Fibroblast of lung (primary cell): ENCODE data around the gene SLC22A4. TPM values are rescaled to one million over a fixed set of nuclear protein-coding genes. Genes with fewer than 3 reads are reported as not detected.

Source experiments
- DNase-seq, 2 donors: peaks; one replicate each; pipeline versions ENCODE4 v3.0.0 to v3.0.0-alpha.2; 2010; ENCODE audit warnings: low read depth in 2 of 2
- H2AFZ ChIP-seq: 2 replicates; pipeline ENCODE4 v1.5.1; 2012; ENCODE audit warnings: low read length, control low read depth, inconsistent platforms
- H3K27ac ChIP-seq: 2 replicates; pipeline ENCODE4 v1.5.1; 2011; ENCODE audit warnings: low read length, control low read depth; ENCODE audit not compliant: insufficient read depth
- H3K27me3 ChIP-seq: 2 replicates; pipeline ENCODE4 v1.5.1; 2011; ENCODE audit warnings: mild to moderate bottlenecking, low read length; ENCODE audit not compliant: control insufficient read depth, insufficient read depth
- H3K36me3 ChIP-seq: 2 replicates; pipeline ENCODE4 v1.5.1; 2011; ENCODE audit warnings: low read length; ENCODE audit not compliant: control insufficient read depth, insufficient read depth
- H3K4me1 ChIP-seq: 2 replicates; pipeline ENCODE4 v1.5.1; 2011; ENCODE audit warnings: low read length; ENCODE audit not compliant: control insufficient read depth, insufficient read depth; ENCODE audit errors: extremely low read depth
- H3K4me2 ChIP-seq: 2 replicates; pipeline ENCODE4 v1.5.1; 2011; ENCODE audit warnings: low read length, control low read depth; ENCODE audit not compliant: insufficient read depth; ENCODE audit errors: extremely low read depth
- H3K4me3 ChIP-seq, 4 experiments: fragments of 200-600 bp in 1 of 4; sonication (generic) in 1 of 4; replicated peaks in 1 of 4; 2 replicates each; pipeline ENCODE4 v1.5.1; 2011 to 2016; ENCODE audit warnings: low read length in 4 of 4, low read depth in 3 of 4, mild to moderate bottlenecking in 3 of 4, control low read depth in 2 of 4, inconsistent platforms in 1 of 4, mixed read lengths in 1 of 4; ENCODE audit not compliant: insufficient read depth in 1 of 4; ENCODE audit errors: control extremely low read depth in 1 of 4
- H3K79me2 ChIP-seq: 2 replicates; pipeline ENCODE4 v1.5.1; 2012; ENCODE audit warnings: mild to moderate bottlenecking, low read length, inconsistent platforms; ENCODE audit not compliant: control insufficient read depth, insufficient read depth
- H3K9ac ChIP-seq: 2 replicates; pipeline ENCODE4 v1.5.1; 2011; ENCODE audit warnings: mild to moderate bottlenecking, low read length, control low read depth; ENCODE audit not compliant: insufficient read depth
- H3K9me3 ChIP-seq: 2 replicates; pipeline ENCODE4 v1.5.1; 2012; ENCODE audit warnings: low read depth, low read length; ENCODE audit not compliant: control insufficient read depth, insufficient read depth
- H4K20me1 ChIP-seq: 2 replicates; pipeline ENCODE4 v1.5.1; 2011; ENCODE audit warnings: low read length; ENCODE audit not compliant: control insufficient read depth, insufficient read depth; ENCODE audit errors: extremely low read depth
- EZH2 ChIP-seq: IDR thresholded peaks from 2 replicates; pipeline ENCODE4 v1.5.1; 2012; ENCODE audit warnings: low read length, control low read depth, mild to moderate bottlenecking; ENCODE audit errors: missing control alignments
- polyA plus RNA-seq, 2 donors: library from polyadenylated mRNA; depleted of rRNA in 1 of 2; stranded (reverse) in 1 of 2; unstranded in 1 of 2; fragments of >200 nt; gene quantifications; 2 replicates each; pipeline ENCODE4 v1.2.1, GENCODE V29; 2011 to 2012; ENCODE audit warnings: missing spikeins in 1 of 2
- total RNA-seq: library from RNA; depleted of rRNA; stranded (reverse); fragments of >200 nt; gene quantifications from 2 replicates; pipeline ENCODE4 v1.2.1, GENCODE V29; 2014
- TF ChIP-seq, protein P1 (sequence below), 2 donors: IDR thresholded peaks in 1 of 2; conservative IDR thresholded peaks in 1 of 2; 1 replicate in 1 of 2; 2 replicates in 1 of 2; pipeline ENCODE4 v1.5.1; 2011 to 2012; ENCODE audit warnings: low read length in 2 of 2, control low read depth in 1 of 2, inconsistent platforms in 1 of 2, low read depth in 1 of 2, mild to moderate bottlenecking in 1 of 2

SLC22A4 gene
- total and polyA plus RNA-seq, 2 donors (not counting 1 experiment from before 2014, with no cell fraction given): 1.1 to 4.1 TPM

DNA sequence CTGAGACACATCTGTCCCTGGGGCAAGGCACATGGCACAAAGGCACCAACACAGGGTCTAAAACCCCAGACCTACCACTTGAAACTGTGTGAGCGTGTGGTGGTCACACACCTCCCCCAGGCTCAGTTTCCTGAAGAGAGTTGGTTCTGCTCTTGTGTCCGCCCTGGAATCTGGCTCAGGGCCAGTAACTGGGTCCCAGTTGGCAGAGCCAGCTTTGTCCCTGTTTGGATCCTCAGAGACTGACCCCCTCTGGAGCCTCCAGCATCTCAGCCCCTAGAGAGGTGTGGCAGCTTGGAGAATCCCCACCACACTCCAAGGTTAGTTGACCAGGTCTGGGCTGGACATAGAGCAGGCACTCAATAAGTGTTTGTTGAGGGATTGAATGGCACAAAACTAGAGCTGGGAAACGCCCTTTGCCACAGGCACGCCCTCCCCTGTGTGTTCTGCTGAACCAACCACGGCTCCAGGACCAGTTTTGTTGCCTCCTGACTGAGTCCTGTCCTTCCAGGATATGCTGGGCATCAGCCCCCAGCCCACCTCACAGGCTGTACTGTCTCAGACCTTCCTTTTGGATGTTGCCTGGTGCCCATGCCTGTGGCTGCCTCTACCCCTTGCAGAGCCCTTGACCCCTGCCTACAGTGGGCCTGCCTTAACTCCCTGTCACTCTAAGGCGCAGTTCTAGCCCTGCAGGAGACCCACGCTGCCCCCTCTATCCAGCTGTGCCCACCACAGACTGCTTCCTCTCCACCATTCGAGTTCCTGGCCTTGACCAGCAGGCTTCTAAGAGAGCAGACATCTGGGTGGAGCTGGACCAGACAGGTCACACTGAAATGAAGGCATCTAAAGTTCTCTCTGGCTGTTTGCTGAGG, 40.5 kb upstream of the SLC22A4 start:
- no peak for TF ChIP-seq EZH2
- TF ChIP-seq, protein P1, sequence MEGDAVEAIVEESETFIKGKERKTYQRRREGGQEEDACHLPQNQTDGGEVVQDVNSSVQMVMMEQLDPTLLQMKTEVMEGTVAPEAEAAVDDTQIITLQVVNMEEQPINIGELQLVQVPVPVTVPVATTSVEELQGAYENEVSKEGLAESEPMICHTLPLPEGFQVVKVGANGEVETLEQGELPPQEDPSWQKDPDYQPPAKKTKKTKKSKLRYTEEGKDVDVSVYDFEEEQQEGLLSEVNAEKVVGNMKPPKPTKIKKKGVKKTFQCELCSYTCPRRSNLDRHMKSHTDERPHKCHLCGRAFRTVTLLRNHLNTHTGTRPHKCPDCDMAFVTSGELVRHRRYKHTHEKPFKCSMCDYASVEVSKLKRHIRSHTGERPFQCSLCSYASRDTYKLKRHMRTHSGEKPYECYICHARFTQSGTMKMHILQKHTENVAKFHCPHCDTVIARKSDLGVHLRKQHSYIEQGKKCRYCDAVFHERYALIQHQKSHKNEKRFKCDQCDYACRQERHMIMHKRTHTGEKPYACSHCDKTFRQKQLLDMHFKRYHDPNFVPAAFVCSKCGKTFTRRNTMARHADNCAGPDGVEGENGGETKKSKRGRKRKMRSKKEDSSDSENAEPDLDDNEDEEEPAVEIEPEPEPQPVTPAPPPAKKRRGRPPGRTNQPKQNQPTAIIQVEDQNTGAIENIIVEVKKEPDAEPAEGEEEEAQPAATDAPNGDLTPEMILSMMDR (conservative IDR thresholded peaks at IDR 0.05 in 1 of 2, IDR thresholded peaks at IDR 0.05 in 1 of 2; ENCODE audit: low read depth in 1 of 2, low read length in 2 of 2): no peak
- Histone ChIP-seq H3K27ac (no peak overlapping the region), H3K4me1 (peaks cover under 1% of the 10 kb centered on the region), H4K20me1 (no peaks in the 10 kb centered on the region), H3K4me2 (no peak overlapping the region), H2AFZ (no peak overlapping the region), H3K79me2 (no peaks in the 10 kb centered on the region), H3K4me3 (no peak overlapping the region), H3K9me3 (no peaks in the 10 kb centered on the region), H3K27me3 (no peaks in the 10 kb centered on the region), H3K36me3 (no peaks in the 10 kb centered on the region), H3K9ac (no peak overlapping the region)
- no peak for DNase-seq

DNA sequence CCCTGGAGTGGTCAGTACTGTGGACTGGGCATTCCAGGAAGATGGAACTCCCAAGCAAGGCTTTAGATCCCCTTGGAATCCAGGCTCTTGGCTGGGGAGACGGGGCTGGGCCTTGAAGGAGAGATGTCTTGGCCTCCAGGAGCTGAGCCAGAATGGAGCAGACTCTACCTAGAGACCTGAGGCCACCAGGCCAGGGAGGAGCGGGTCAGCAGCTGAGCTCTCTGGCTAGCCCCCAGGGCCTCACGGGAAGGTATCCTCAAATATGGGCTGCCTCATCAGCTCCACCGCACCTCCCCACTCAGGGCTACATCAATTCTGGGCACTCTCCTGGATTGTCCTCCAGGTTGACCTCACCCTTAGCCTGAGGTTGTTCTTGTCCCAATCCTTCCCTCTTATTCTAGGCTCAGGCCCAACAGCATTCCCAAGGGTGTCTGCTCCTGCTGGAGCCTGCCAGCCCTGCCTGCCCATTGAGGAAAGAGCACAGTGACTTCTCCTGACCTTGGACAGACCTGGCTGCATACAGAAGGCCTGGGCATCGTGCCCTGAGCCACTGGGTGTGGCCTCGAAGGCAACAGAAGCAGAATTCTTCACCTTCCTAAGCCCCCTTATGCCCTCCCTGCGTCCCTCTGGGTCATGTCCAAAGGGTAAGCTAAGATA, 39.7 kb upstream of the SLC22A4 start:
- Histone ChIP-seq H3K27me3 (no peaks in the 10 kb centered on the region), H3K9me3 (no peaks in the 10 kb centered on the region), H3K27ac (no peak overlapping the region), H4K20me1 (no peaks in the 10 kb centered on the region), H3K4me3 (no peak overlapping the region), H3K4me1 (peaks cover 7% of the 10 kb centered on the region), H2AFZ (no peak overlapping the region), H3K4me2 (no peak overlapping the region), H3K79me2 (no peaks in the 10 kb centered on the region), H3K9ac (no peak overlapping the region), H3K36me3 (no peaks in the 10 kb centered on the region)
- no peak for TF ChIP-seq EZH2
- TF ChIP-seq, protein P1 (conservative IDR thresholded peaks at IDR 0.05 in 1 of 2, IDR thresholded peaks at IDR 0.05 in 1 of 2; ENCODE audit: low read depth in 1 of 2, low read length in 2 of 2): no peak
- DNase-seq: no peak

DNA sequence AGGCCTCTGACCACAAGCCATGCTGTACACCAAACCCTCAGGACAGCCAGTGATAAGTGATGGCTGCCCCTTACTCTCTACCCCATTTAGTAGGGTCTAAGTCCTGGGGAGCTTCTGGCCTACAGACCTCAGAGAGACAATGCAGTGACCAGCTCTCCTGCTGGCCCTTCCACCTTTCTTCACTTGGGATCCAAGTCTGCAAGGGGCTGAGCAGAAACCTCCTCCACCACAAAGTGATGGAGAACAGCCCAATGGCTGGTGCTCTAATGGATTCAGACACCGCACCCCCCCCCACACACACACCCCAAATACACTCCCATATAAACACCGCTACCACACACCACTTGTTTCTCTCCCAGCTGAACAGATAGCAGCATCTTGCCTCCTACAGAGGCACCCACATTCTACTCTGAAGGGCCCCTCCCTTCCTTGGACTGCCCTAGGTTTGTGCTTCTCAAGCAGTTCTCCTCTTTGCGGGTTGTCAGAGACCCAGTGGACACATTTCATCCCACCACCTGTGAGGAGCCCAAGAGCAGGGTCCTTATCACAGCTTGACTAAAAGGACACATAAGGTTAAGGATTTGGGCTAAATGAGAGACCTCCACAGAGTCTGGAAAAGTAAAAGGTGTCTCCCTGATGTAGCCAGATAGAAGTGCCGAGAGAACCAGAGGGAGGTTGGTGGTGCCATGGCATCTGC, 38.0 kb upstream of the SLC22A4 start:
- H3K36me3 ChIP-seq: no peaks in the 10 kb centered on the region
- H3K4me2 ChIP-seq: no peak overlapping the region
- peaks cover 8% of the 10 kb centered on the region for H3K79me2 ChIP-seq
- no peak overlapping the region for H2AFZ ChIP-seq
- no peaks in the 10 kb centered on the region for H3K9me3 ChIP-seq
- peaks cover 24% of the 10 kb centered on the region for H3K4me1 ChIP-seq
- no peak for DNase-seq
- H3K27ac ChIP-seq: no peak overlapping the region
- H3K4me3 ChIP-seq: no peak overlapping the region
- no peak for TF ChIP-seq EZH2
- TF ChIP-seq, protein P1 (conservative IDR thresholded peaks at IDR 0.05 in 1 of 2, IDR thresholded peaks at IDR 0.05 in 1 of 2; ENCODE audit: low read depth in 1 of 2, low read length in 2 of 2): no peak
- no peaks in the 10 kb centered on the region for H3K27me3 ChIP-seq
- no peaks in the 10 kb centered on the region for H4K20me1 ChIP-seq
- H3K9ac ChIP-seq: no peak overlapping the region
